Stimulated activated naive B cell treated with anti-CD40 and anti-IgM and Interleukin-4, amounts not matched to agents 10 μg/mL and 1 μg/mL and 100 μg/mL, for 72 hours (primary cell): ENCODE measurements around the gene C10orf62.
"Not testable (repeated sequence)": the region's sequence is repeated elsewhere in the genome, so short reads cannot be mapped to it uniquely, and the experiment has no call there.

ENCODE experiments used
- ATAC-seq, 2 donors: fragments of 150-1000 bp; cut with Tn5 transposase; replicated peaks; 2 replicates each; pipeline ENCODE4 v1.10.0; 2021; ENCODE audit warnings: moderate library complexity in 1 of 2
- DNase-seq: peaks from one replicate; pipeline ENCODE4 v3.0.0; 2021
- H3K27ac Mint-ChIP-seq: one replicate; pipeline ENCODE4 v1.8.0; 2022; ENCODE audit warnings: mild to moderate bottlenecking, mixed read lengths
- H3K27me3 Mint-ChIP-seq, 2 donors: one replicate each; pipeline ENCODE4 v1.8.0; 2022; ENCODE audit warnings: mixed read lengths in 2 of 2
- H3K36me3 Mint-ChIP-seq, 2 donors: one replicate each; pipeline ENCODE4 v1.8.0; 2022; ENCODE audit warnings: mixed read lengths in 2 of 2, mild to moderate bottlenecking in 1 of 2
- H3K4me1 Mint-ChIP-seq, 2 donors: one replicate each; pipeline ENCODE4 v1.8.0; 2022; ENCODE audit warnings: mixed read lengths in 2 of 2, mild to moderate bottlenecking in 1 of 2
- H3K4me3 Mint-ChIP-seq, 2 donors: one replicate each; pipeline ENCODE4 v1.8.0; 2022; ENCODE audit warnings: mild to moderate bottlenecking in 2 of 2, mixed read lengths in 2 of 2, moderate library complexity in 1 of 2
- H3K9me3 Mint-ChIP-seq, 2 donors: one replicate each; pipeline ENCODE4 v1.8.0; 2022; ENCODE audit warnings: mixed read lengths in 2 of 2, mild to moderate bottlenecking in 1 of 2

Gene C10orf62

GRCh38 chr10:97573021-97573420 lies 16.5 kb upstream of the C10orf62 start:
- ATAC-seq (no peak), DNase-seq (no peak)
- peaks cover 2 to 4% of the 10 kb centered on the region in 2 donors for H3K4me1 Mint-ChIP-seq
- no peaks in the 10 kb centered on the region for H3K9me3 Mint-ChIP-seq
- H3K27ac Mint-ChIP-seq = no peak overlapping the region
- peaks cover 0 to 3% of the 10 kb centered on the region in 2 donors for H3K36me3 Mint-ChIP-seq
- peaks cover 0 to 13% of the 10 kb centered on the region in 2 donors for H3K27me3 Mint-ChIP-seq
- H3K4me3 Mint-ChIP-seq = no peak overlapping the region

- Mint-ChIP-seq H3K4me3 (no peak overlapping the region), H3K4me1 (peaks cover 2 to 4% of the 10 kb centered on the region in 2 donors), H3K36me3 (peaks cover 0 to 3% of the 10 kb centered on the region in 2 donors), H3K27ac (no peak overlapping the region), H3K27me3 (peaks cover 0 to 13% of the 10 kb centered on the region in 2 donors), H3K9me3 (no peaks in the 10 kb centered on the region)
- ATAC-seq (no peak), DNase-seq (no peak)
Measured at GRCh38 chr10:97573672-97574071, 15.8 kb upstream of the C10orf62 start.

GRCh38 chr10:97574374-97575126 lies 15.0 kb upstream of the C10orf62 start:
- ATAC-seq (no peak), DNase-seq (no peak)
- Mint-ChIP-seq H3K4me1 (peaks cover 2 to 4% of the 10 kb centered on the region in 2 donors), H3K27ac (peak overlapping the region; percentile 42), H3K36me3 (peaks cover 0 to 3% of the 10 kb centered on the region in 2 donors), H3K27me3 (peaks cover 0 to 13% of the 10 kb centered on the region in 2 donors), H3K4me3 (no peak overlapping the region), H3K9me3 (no peaks in the 10 kb centered on the region)

GRCh38 chr10:97575127-97575668 lies 14.3 kb upstream of the C10orf62 start:
- Mint-ChIP-seq H3K4me1 (peaks cover 2 to 4% of the 10 kb centered on the region in 2 donors), H3K27me3 (peaks cover 0 to 13% of the 10 kb centered on the region in 2 donors), H3K9me3 (no peaks in the 10 kb centered on the region), H3K36me3 (peaks cover 0 to 3% of the 10 kb centered on the region in 2 donors), H3K4me3 (no peak overlapping the region), H3K27ac (no peak overlapping the region)
- DNase-seq = no peak
- ATAC-seq = no peak

GRCh38 chr10:97576487-97576886 lies 13.0 kb upstream of the C10orf62 start:
- peaks cover 0 to 13% of the 10 kb centered on the region in 2 donors for H3K27me3 Mint-ChIP-seq
- not testable (repeated sequence) for ATAC-seq, H3K9me3 Mint-ChIP-seq, H3K36me3 Mint-ChIP-seq, H3K4me3 Mint-ChIP-seq, H3K27ac Mint-ChIP-seq, DNase-seq, H3K4me1 Mint-ChIP-seq

- DNase-seq (no peak), ATAC-seq (no peak)
- H3K27me3 Mint-ChIP-seq = peaks cover 0 to 12% of the 10 kb centered on the region in 2 donors
- peaks cover 0 to 3% of the 10 kb centered on the region in 2 donors for H3K36me3 Mint-ChIP-seq
- no peaks in the 10 kb centered on the region for H3K9me3 Mint-ChIP-seq
- no peak overlapping the region for H3K4me3 Mint-ChIP-seq
- H3K4me1 Mint-ChIP-seq = peaks cover under 1 to 4% of the 10 kb centered on the region in 2 donors
- H3K27ac Mint-ChIP-seq = no peak overlapping the region
Measured at GRCh38 chr10:97577701-97578100, 11.8 kb upstream of the C10orf62 start.

- no peak overlapping the region for H3K4me3 Mint-ChIP-seq
- no peak for ATAC-seq
Measured at GRCh38 chr10:97578171-97578844, 11.2 kb upstream of the C10orf62 start.

GRCh38 chr10:97580421-97581367 lies 8.8 kb upstream of the C10orf62 start:
- no peak overlapping the region for H3K4me3 Mint-ChIP-seq
- H3K27ac Mint-ChIP-seq = no peak overlapping the region
- H3K36me3 Mint-ChIP-seq = no peaks in the 10 kb centered on the region
- peaks cover 0 to 4% of the 10 kb centered on the region in 2 donors for H3K4me1 Mint-ChIP-seq
- H3K27me3 Mint-ChIP-seq = peaks cover 0 to 6% of the 10 kb centered on the region in 2 donors
- DNase-seq (no peak), ATAC-seq (no peak)
- no peaks in the 10 kb centered on the region for H3K9me3 Mint-ChIP-seq

More at GRCh38 chr10:97578171-97578844, 11.2 kb upstream of the C10orf62 start:
- Mint-ChIP-seq H3K36me3 (no peaks in the 10 kb centered on the region), H3K9me3 (no peaks in the 10 kb centered on the region), H3K4me1 (peaks cover 0 to 4% of the 10 kb centered on the region in 2 donors), H3K27me3 (peaks cover 0 to 6% of the 10 kb centered on the region in 2 donors), H3K27ac (no peak overlapping the region)
- no peak for DNase-seq

GRCh38 chr10:97582169-97582568 lies 7.4 kb upstream of the C10orf62 start:
- Mint-ChIP-seq H3K4me1 (no peaks in the 10 kb centered on the region), H3K27me3 (peaks cover 0 to 6% of the 10 kb centered on the region in 2 donors), H3K36me3 (no peaks in the 10 kb centered on the region), H3K9me3 (no peaks in the 10 kb centered on the region), H3K4me3 (no peak overlapping the region), H3K27ac (no peak overlapping the region)
- DNase-seq (no peak), ATAC-seq (no peak)

GRCh38 chr10:97583476-97583875 lies 6.0 kb upstream of the C10orf62 start:
- no peak for ATAC-seq
- no peak overlapping the region for H3K27ac Mint-ChIP-seq

GRCh38 chr10:97584060-97584797 lies 5.3 kb upstream of the C10orf62 start, which contains the start of gene HOGA1:
HOGA1 (plus strand) TSS chr10:97584389; CDS start chr10:97584704, 315 bp downstream.
- ATAC-seq (no peak), DNase-seq (no peak)
- H3K27me3 Mint-ChIP-seq = no peaks in the 10 kb centered on the region
- no peaks in the 10 kb centered on the region for H3K36me3 Mint-ChIP-seq
- H3K9me3 Mint-ChIP-seq = no peaks in the 10 kb centered on the region
- no peak within 1 kb of the TSS for H3K27ac Mint-ChIP-seq
- H3K4me1 Mint-ChIP-seq = no peaks in the 10 kb centered on the region
- no peak within 1 kb of the TSS for H3K4me3 Mint-ChIP-seq

More at GRCh38 chr10:97583476-97583875, 6.0 kb upstream of the C10orf62 start:
- no peaks in the 10 kb centered on the region for H3K27me3 Mint-ChIP-seq
- no peaks in the 10 kb centered on the region for H3K36me3 Mint-ChIP-seq
- H3K4me1 Mint-ChIP-seq = no peaks in the 10 kb centered on the region
- DNase-seq = no peak
- no peaks in the 10 kb centered on the region for H3K9me3 Mint-ChIP-seq
- H3K4me3 Mint-ChIP-seq = no peak overlapping the region

- no peaks in the 10 kb centered on the region for H3K36me3 Mint-ChIP-seq
- H3K4me3 Mint-ChIP-seq = no peak overlapping the region
- no peak for ATAC-seq
- H3K4me1 Mint-ChIP-seq = no peaks in the 10 kb centered on the region
- no peak for DNase-seq
- no peak overlapping the region for H3K27ac Mint-ChIP-seq
- no peaks in the 10 kb centered on the region for H3K9me3 Mint-ChIP-seq
- H3K27me3 Mint-ChIP-seq = no peaks in the 10 kb centered on the region
Measured at GRCh38 chr10:97584798-97585438, 4.6 kb upstream of the C10orf62 start.

- Mint-ChIP-seq H3K27ac (no peak overlapping the region), H3K9me3 (no peaks in the 10 kb centered on the region), H3K4me1 (no peaks in the 10 kb centered on the region), H3K27me3 (no peaks in the 10 kb centered on the region), H3K36me3 (no peaks in the 10 kb centered on the region), H3K4me3 (no peak overlapping the region)
- ATAC-seq (no peak), DNase-seq (no peak)
Measured at GRCh38 chr10:97585439-97585811, 4.1 kb upstream of the C10orf62 start.
